Measurements from ENCODE around the gene DNAH6. TPM values are rescaled to one million over a fixed set of nuclear protein-coding genes. Genes with fewer than 3 reads are reported as not detected.

Gene DNAH6
- total and polyA plus RNA-seq, 2 of the 8 experiments (the other 6 are each of a cell fraction or from before 2014, with no cell fraction given): 0.06 to 0.43 TPM

DNA sequence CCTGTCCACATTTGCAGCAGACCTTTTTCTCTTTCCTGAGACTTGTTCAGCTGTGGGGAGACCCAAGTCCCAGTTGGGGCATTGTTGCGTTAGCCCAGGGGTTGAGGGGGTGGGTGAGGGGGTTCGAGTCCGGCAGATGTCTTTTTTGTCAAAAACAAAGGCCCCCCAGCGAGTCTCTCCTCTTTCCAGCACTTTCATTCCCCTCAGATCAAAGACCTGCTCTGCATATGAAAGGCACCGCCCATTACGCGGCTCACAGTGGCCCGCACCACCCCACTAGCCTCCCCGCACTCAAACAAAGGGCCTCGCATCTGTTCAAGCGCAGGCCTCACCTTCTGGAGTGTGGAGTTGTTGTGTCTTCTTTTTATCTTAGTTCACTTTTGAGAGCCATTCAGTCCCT lies 339.4 kb downstream of the DNAH6 start (continued):
- TF ChIP-seq CHD7 (IDR thresholded peaks at IDR 0.05; ENCODE audit: insufficient replicate concordance, low read length) (peak; percentile 68), SP1 (IDR thresholded peaks at IDR 0.05; ENCODE audit: low read depth, low read length) (peak; percentile 55; the same call in 1 of the 2 replicates), GTF2F1 (IDR thresholded peaks at IDR 0.05; ENCODE audit: borderline replicate concordance, low read depth, low read length) (no peak), TCF12 (IDR thresholded peaks at IDR 0.05; ENCODE audit: low read depth, low read length) (peak; percentile 84; the same call in 1 of the 2 replicates), EP300 (IDR thresholded peaks at IDR 0.05; ENCODE audit: borderline replicate concordance in 1 of 2, low read depth in 2 of 2, low read length in 2 of 2) (peak in 1 of 2 experiments; percentile 76; a peak in 1 of 3 replicates), RXRA (IDR thresholded peaks at IDR 0.05; ENCODE audit: insufficient read depth, low read depth, low read length) (0 out of 2 replicates have a peak, but pooled peaks have one; percentile 5), BCL11A (IDR thresholded peaks at IDR 0.05; ENCODE audit: low read depth in 2 of 2, low read length in 2 of 2) (peak in 1 of 2 experiments; percentile 56), JUND (IDR thresholded peaks at IDR 0.05; ENCODE audit: low read length) (no peak), POU5F1 (IDR thresholded peaks at IDR 0.05; ENCODE audit: low read depth, low read length) (peak; percentile 92), NANOG (IDR thresholded peaks at IDR 0.05; ENCODE audit: insufficient read depth, low read depth, low read length, poor library complexity, severe bottlenecking) (peak; percentile 98), YY1 (IDR thresholded peaks at IDR 0.05; ENCODE audit: low read depth, low read length) (0 out of 2 replicates have a peak, but pooled peaks have one; percentile 26)
